Body of pancreas (tissue), 4 donors: ENCODE data around the gene NSMCE1. TPM values are rescaled to one million over a fixed set of nuclear protein-coding genes. Genes with fewer than 3 reads are reported as not detected.

Source experiments
- ATAC-seq: fragments of 150-250 bp; one replicate; pipeline ENCODE4 v1.9.1; 2016
- DNase-seq, 4 donors: peaks; one replicate each; pipeline ENCODE4 v3.0.0-alpha.2; 2019
- H3K27ac ChIP-seq, 4 donors: fragments of 200-600 bp; sonication (generic); 1 replicate in 3 of 4; 2 replicates in 1 of 4; pipeline versions ENCODE4 v1.5.1 to v1.6.1; 2016 to 2019; ENCODE audit warnings: mild to moderate bottlenecking in 1 of 4, mixed read lengths in 1 of 4, moderate library complexity in 1 of 4
- H3K27me3 ChIP-seq, 2 donors: fragments of 200-600 bp; sonication (generic); one replicate each; pipeline ENCODE4 v1.6.0; 2016; ENCODE audit warnings: mild to moderate bottlenecking in 1 of 2
- H3K36me3 ChIP-seq, 2 donors: fragments of 200-600 bp; sonication (generic); replicated peaks in 1 of 2; 2 replicates each; pipeline ENCODE4 v1.5.1; 2016; ENCODE audit warnings: low read depth in 2 of 2; ENCODE audit not compliant: insufficient read depth in 1 of 2
- H3K4me1 ChIP-seq: fragments of 200-600 bp; sonication (generic); one replicate; pipeline ENCODE4 v1.6.0; 2016
- H3K4me3 ChIP-seq, 2 donors: fragments of 200-600 bp; sonication (generic); 1 replicate in 1 of 2; 2 replicates in 1 of 2; pipeline ENCODE4 v1.5.1; 2016 to 2019
- H3K9me3 ChIP-seq, 3 donors: fragments of 200-600 bp; sonication (generic); 1 replicate in 2 of 3; 2 replicates in 1 of 3; pipeline ENCODE4 v1.5.1; 2016
- CTCF ChIP-seq, 7 experiments: fragments of 450-650 bp in 4 of 7; fragments of 200-600 bp in 3 of 7; sonication (generic) in 3 of 7; IDR thresholded peaks; one replicate each; pipeline ENCODE4 v1.5.1; 2016 to 2019; ENCODE audit warnings: antibody characterized with exemption in 7 of 7
- POLR2A ChIP-seq, 3 donors: fragments of 450-650 bp; IDR thresholded peaks; one replicate each; pipeline ENCODE4 v1.6.1; 2016; ENCODE audit warnings: antibody characterized with exemption in 3 of 3, mild to moderate bottlenecking in 2 of 3
- WGBS, 2 donors: methylation state at CpG; one replicate each; pipeline ENCODE4 v1.1.5; 2017; 5-methylcytosine and 5-hydroxymethylcytosine counted together
- intact Hi-C: fragments of 100-400 bp; cut with DNase I; formaldehyde crosslinking; loops from one replicate; pipeline ENCODE4 v1.15.1; 2023
- total RNA-seq, 2 donors: library from RNA; depleted of rRNA; stranded (reverse); fragments of >200 nt; gene quantifications; one replicate each; pipeline ENCODE4 v1.1.0, GENCODE V29; 2016

Gene NSMCE1
- total RNA-seq, 2 donors from 2014 or later, result 20.1 to 29.1 TPM

DNA sequence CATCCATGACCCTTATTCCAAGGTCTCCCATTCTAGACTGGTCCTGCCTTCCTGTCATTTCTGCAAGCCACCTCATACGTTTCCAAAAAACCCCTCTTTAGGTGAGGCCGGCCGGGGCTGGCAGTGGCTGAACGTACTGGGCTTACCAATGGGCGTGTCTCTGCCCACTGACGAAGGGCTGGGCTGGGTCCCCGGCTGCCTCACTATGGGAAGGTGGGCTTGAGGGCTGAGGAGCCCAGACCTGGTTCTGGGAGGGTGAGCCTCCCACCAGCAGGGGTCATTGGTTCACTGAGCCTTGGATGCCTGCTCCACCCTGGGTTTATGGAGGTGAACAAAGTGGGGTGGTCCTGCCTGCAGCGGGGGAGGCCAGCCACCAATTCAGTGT lies 45.4 kb downstream of the NSMCE1 start:
- no peaks in the 10 kb centered on the region for H3K9me3 ChIP-seq
- DNase-seq, result no peak
- 78 to 89% methylated on average over 3 to 8 of the region's 8 CpGs for WGBS, 2 donors
- TF ChIP-seq POLR2A (IDR thresholded peaks at IDR 0.05) (no peak), CTCF (IDR thresholded peaks at IDR 0.05) (no peak)
- ATAC-seq, result no peak
- no peaks in the 10 kb centered on the region for H3K27me3 ChIP-seq
- H3K4me3 ChIP-seq, result no peak overlapping the region
- peak overlapping the region in 1 of 4 donors; percentile 85 for H3K27ac ChIP-seq
- H3K4me1 ChIP-seq, result peaks cover 45% of the 10 kb centered on the region
- H3K36me3 ChIP-seq, result peaks cover 0 to 1% of the 10 kb centered on the region in 2 donors
- intact Hi-C loops, result no loop called here

DNA sequence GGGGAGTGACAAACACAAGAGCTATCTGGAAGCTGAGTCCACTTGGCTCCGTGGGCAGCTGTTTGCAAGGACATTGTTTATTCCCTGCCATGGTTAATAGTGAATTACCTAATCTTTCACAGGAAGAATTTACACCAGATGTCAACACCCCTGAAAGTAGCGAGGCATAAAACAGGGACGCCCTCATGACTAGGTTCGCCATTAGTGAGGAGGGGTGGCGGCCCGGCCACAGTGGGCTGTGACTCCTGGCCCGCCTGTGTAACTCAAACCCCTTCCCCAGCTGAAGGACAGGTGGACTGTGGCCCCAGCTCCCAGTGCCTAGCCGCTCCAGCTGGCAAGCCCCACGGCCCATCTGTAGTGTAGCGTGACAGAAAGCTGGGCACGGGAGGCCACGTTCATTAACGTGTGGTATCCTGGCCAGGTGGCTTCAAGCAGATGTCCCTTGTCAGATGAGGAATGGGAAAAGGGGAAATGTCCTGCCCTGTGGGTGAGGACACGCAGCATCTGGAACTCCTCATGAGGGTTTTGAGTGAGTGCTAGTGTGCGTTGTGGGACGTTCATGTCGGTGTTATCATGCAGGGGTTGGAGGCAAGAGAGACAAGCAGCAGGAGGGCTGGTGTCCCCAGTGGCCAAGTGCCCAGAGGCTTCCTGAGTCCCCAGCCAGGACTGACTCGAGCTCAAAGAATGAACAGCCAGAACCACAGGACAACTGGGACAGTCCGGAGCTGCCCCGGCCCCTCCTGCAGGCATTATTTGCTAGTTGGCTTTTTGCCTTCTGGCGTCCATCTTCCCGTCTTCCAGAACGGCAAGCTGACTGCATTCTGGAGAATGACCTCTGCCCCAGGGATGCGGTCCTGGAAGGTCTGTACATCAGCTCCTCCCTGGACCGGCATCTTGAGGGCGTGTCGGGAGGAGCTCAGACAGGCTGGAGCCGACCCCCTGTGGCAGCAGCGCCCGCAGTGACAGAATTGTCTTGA lies 46.0 kb downstream of the NSMCE1 start:
- intact Hi-C loops, result no loop called here
- Histone ChIP-seq H3K4me1 (peaks cover 45% of the 10 kb centered on the region), H3K36me3 (peaks cover 0 to 2% of the 10 kb centered on the region in 2 donors), H3K4me3 (no peak overlapping the region), H3K27ac (peak overlapping the region; percentile 62 to 85 (median 74)), H3K27me3 (no peaks in the 10 kb centered on the region), H3K9me3 (no peaks in the 10 kb centered on the region)
- 44 to 59% methylated on average over 13 to 30 of the region's 30 CpGs for WGBS, 2 donors
- peak; percentile 70 for ATAC-seq
- DNase-seq, result peak in 3 of 4 donors; percentile 53 to 68 (median 65)
- TF ChIP-seq CTCF (IDR thresholded peaks at IDR 0.05) (no peak), POLR2A (IDR thresholded peaks at IDR 0.05) (peak in 1 of 3 donors; percentile 34)

DNA sequence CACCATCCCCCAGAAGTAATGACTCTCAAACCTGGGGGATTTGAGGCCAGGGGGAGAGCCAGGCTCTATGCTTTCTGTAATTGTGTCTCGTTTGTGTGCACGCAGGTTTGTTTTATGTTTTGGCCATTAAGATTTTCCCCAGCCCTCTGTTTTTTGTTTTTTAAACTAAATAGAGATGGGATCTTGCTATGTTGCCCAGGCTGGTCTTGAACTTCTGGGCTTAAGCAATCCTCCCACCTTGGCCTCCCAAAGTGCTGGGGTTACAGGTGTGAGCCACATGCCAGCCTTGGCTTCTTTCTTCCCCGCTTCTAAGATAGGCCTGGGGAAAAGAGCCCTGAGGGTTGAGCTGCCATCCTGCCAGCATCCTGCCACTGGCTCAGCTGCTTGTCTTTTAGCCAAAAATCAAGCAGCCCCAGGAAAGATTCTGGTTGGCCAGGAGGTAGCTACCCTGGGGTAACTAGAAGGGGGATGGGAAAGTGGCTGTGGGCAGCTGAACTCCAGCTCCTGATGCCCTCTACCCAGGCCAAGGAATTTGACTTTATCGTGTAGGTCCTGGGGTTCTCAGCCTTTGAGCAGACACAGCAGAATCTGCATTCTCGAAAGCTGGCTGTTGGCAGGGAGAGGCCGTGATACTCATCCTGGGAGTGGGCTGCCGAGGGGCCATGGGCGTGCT lies 46.9 kb downstream of the NSMCE1 start:
- ATAC-seq (peak; percentile 2), DNase-seq (no peak)
- Histone ChIP-seq H3K9me3 (no peaks in the 10 kb centered on the region), H3K4me3 (no peak overlapping the region), H3K36me3 (peaks cover 0 to 2% of the 10 kb centered on the region in 2 donors), H3K27me3 (no peaks in the 10 kb centered on the region), H3K4me1 (peaks cover 43% of the 10 kb centered on the region), H3K27ac (peak overlapping the region; percentile 62 to 85 (median 74))
- TF ChIP-seq CTCF (IDR thresholded peaks at IDR 0.05), result no peak
- intact Hi-C loops, result no loop called here
- 59% methylated on average over 6 to 7 of the region's 8 CpGs for WGBS, 2 donors

DNA sequence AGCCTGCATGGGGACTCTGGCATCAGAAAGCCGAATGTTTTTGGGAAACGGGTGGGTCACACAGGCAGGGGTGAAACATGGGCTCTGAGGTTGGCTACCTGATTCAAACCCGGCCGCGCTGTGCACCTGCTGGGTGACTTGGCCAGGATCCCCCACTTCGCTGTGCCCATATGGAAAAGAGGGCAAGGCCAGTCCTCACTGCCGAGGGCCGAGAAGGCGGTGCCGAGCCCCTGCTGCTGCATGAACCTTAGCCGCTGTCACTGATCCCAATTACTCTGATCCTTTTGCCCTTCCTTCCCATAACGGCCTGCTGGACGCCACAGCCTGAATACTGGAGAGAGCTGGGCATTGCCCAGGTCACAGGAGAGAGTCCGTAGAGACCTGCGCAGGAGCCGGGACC lies 47.6 kb downstream of the NSMCE1 start:
- DNase-seq (no peak), ATAC-seq (no peak)
- H3K4me3 ChIP-seq, result no peak overlapping the region
- H3K9me3 ChIP-seq, result no peaks in the 10 kb centered on the region
- 92 to 95% methylated on average over 16 of the region's 16 CpGs for WGBS, 2 donors
- H3K4me1 ChIP-seq, result peaks cover 38% of the 10 kb centered on the region
- intact Hi-C loops, result no loop called here
- peaks cover 0 to 2% of the 10 kb centered on the region in 2 donors for H3K36me3 ChIP-seq
- no peaks in the 10 kb centered on the region for H3K27me3 ChIP-seq
- TF ChIP-seq CTCF (IDR thresholded peaks at IDR 0.05) (no peak), POLR2A (IDR thresholded peaks at IDR 0.05) (no peak)
- H3K27ac ChIP-seq, result no peak overlapping the region
